HG02588 (cell line): ENCODE measurements around the gene TMEM176A.

ENCODE experiments used
- ATAC-seq: cut with Tn5 transposase; IDR thresholded peaks from one replicate; pipeline ENCODE4 v1.9.1; 2021; ENCODE audit warnings: mild to moderate bottlenecking, moderate library complexity; ENCODE audit not compliant: unreplicated experiment

Gene TMEM176A

DNA sequence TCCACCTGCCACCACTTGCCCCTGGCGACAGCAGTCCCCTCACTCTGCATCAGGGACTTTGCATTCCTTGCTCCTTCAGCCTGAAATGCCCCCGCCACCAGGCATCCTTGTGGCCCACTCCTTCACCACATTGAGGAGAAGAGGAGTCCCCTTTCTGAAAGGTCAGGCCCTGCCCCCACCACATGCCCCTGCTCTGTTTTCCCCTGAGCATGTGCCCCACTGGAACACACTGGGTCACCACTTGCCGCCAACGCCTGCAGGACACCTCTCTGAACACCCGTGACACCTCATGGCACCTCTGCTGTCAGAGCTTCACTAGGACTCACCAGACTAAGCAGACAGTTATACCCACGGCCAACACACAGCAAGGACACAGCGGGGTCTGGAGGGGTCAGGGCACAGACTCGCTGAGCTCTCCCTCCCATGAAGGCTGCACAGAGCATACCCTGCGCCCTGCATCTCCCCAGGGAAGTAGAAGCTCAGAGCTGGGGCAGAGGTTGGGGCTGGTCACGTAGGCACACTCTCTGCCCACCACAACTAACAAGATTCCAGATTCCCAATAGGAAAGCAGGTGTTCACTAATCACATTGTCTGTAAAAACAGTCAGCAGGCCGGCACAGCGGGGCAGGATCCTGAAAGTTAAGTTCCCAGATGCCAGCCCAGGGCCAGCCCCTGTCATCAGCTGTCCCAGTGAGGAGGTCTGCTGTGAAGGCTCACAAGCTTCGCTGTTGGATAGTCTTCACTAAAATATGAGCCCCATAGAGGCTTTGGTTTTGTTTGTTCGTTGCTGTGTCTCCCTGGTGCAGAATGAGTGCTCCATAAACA lies 45.9 kb downstream of the TMEM176A start:
- ATAC-seq: no peak

GRCh38 chr7:150847536-150847935 lies 47.0 kb downstream of the TMEM176A start:
- ATAC-seq: no peak

- ATAC-seq: no peak
These were observed 47.5 kb downstream of the TMEM176A start for GRCh38 chr7:150848111-150848510.

DNA sequence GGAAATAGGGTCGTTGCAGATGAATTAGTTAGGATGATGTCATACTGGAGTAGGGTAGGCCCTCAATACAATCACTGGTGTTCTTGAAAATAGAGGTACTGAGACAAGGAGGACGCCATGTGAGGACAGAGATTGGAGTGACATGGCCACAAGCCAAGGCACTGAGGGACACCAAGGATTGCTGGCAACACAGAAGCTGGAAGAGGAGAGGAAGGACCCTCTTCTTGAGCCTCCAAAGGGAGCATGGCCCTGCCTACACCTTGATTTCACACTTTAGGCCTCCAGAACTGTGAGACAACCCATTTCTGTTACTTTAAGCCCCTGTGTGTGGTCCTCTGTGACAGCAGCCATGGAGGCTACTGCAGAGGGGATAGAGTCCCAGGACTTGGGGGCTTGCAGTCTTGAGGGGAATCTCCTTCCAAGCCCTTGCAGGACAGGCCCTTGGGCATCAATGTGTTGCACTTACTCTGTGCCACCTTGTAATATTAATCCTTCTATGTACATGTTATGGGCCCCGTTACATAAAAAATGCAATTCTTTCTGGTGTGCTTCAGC lies 48.1 kb downstream of the TMEM176A start:
- no peak for ATAC-seq

DNA sequence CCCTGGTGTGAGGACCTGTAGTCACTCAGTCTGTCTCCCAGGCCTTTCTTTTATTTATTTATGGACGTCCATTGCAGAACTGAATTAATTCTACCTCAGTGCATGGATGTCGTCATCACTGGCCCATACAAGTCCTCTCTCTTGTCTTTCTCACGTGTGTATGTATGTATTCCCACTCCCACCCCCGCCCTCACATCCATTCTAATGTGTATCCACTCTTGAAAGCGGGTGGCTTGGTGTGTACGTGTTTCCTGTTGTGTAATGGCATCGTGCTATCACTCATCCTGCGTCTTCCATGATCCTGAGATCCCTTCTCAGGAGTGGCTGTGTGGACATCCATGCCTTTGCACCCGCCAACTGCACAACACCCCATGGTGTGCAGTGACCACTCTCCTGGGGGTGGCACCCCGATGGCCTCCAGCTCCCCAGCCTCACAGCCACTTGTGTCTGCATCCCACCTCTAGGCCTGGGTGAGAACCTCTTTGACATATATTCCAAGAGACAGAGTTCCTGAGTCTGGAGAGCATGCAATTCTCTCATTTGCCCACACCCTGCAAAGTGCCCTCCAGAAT lies 48.7 kb downstream of the TMEM176A start:
- no peak for ATAC-seq

- no peak for ATAC-seq
These were observed 49.7 kb downstream of the TMEM176A start for GRCh38 chr7:150850273-150850672.

DNA sequence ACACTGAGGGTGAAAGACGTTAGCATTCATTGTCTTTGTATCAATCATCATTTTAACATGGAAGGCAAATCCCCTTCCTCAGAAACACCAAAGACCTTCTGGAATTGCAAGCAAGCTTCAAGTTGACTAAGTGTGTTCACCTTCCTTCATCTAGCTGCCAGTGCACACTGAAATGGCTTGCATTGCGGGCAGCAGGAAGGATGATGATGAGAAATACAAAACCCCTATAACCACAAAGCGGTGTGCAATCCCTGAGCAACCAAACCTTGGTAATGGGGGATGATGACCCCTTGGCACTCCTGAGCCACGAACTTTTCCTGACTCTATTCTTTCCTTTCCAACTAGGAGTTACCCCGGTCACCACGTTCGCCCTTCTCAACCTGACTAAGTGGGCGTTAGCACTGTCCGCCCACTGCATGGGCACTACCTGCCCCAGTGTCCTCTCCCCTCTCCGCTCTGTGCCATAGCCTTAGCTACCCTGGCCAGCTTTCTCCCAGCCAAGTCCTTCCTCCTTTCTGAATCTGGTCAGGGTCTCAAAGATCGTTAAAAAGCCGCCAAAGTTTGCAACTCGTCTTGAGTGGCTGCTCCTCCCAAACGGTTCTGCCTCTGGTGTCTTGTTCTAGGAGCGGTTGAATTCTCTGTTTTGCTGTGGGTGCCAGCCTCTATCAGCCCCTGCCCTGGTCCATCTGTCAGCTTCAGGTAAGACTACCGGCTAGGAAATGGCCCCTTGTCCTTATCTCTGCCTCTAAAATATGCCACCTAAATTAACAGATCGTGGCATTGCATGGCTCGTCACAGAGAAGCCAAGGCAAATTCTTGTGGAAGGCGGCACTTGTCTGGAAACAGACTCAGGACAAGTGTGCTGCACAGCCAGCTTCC lies 51.2 kb downstream of the TMEM176A start:
- ATAC-seq: no peak

- no peak for ATAC-seq
These were observed 51.9 kb downstream of the TMEM176A start, which contains the start of gene AOC1 for GRCh38 chr7:150852371-150852905. Gene AOC1, plus strand, starts transcription at chr7:150852517. Its CDS starts 3,954 bp downstream, at chr7:150856471.

GRCh38 chr7:150854066-150855000 lies 53.8 kb downstream of the TMEM176A start:
- ATAC-seq: no peak
